Effector CD8-positive, alpha-beta T cell (primary cell): ENCODE results near the gene SEMA7A.

Experiments used
- DNase-seq: peaks from one replicate; lab custom pipeline; 2025; lab: John Stamatoyannopoulos, UW

The SEMA7A gene

GRCh38 chr15:74430510-74430951 is 3.2 kb downstream of the SEMA7A start:
- DNase-seq = no peak

GRCh38 chr15:74429781-74430400 is 3.9 kb downstream of the SEMA7A start:
- DNase-seq = no peak

- DNase-seq = no peak
Observed at GRCh38 chr15:74428970-74429780, 4.6 kb downstream of the SEMA7A start.

GRCh38 chr15:74428442-74428787 is 5.3 kb downstream of the SEMA7A start:
- no peak for DNase-seq

GRCh38 chr15:74427607-74428441 is 5.9 kb downstream of the SEMA7A start:
- DNase-seq = no peak

- no peak for DNase-seq
Observed at GRCh38 chr15:74426404-74427281, 7.1 kb downstream of the SEMA7A start.

GRCh38 chr15:74425630-74426029 is 8.1 kb downstream of the SEMA7A start:
- no peak for DNase-seq

GRCh38 chr15:74424901-74425528 is 8.7 kb downstream of the SEMA7A start:
- no peak for DNase-seq

- DNase-seq = no peak
Observed at GRCh38 chr15:74423431-74424257, 10.1 kb downstream of the SEMA7A start.

- no peak for DNase-seq
Observed at GRCh38 chr15:74422652-74423430, 10.9 kb downstream of the SEMA7A start.

GRCh38 chr15:74422265-74422651 is 11.5 kb downstream of the SEMA7A start:
- no peak for DNase-seq

GRCh38 chr15:74421302-74422245 is 12.2 kb downstream of the SEMA7A start:
- no peak for DNase-seq

- DNase-seq = no peak
Observed at GRCh38 chr15:74420193-74420905, 13.4 kb downstream of the SEMA7A start.

- no peak for DNase-seq
Observed at GRCh38 chr15:74419432-74419831, 14.3 kb downstream of the SEMA7A start.

GRCh38 chr15:74418575-74419338 is 15.0 kb downstream of the SEMA7A start:
- DNase-seq = no peak

GRCh38 chr15:74417670-74418069 is 16.1 kb downstream of the SEMA7A start:
- DNase-seq = no peak

- DNase-seq = no peak
Observed at GRCh38 chr15:74417225-74417624, 16.5 kb downstream of the SEMA7A start.
